ENCODE data around the gene SHISAL1.

DNA sequence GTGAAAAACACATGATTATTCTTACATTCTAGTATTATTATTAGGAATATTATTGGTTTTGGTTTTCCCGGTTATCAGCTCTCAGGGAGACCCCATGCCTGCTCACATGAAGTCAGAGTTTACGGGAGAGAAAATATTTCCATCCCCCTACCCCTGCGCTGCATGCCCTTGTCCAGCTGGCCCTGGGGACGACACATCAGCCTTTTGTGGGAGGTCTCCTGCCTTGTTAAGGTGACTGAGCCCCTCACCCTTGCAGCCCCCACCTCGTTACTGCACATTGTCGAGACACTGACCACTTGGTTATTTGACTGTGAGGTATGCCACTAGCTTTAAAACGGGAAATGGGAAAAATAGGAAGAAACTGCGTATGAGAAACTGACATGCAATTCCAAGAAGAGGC lies 69.0 kb downstream of the SHISAL1 start:
- TF ChIP-seq ARNTL (CRISPR knock-in tag; IDR thresholded peaks at IDR 0.05; ENCODE audit: borderline replicate concordance, low read depth): no peak
- TF ChIP-seq TCF4 (CRISPR knock-in tag; IDR thresholded peaks at IDR 0.05; ENCODE audit: borderline replicate concordance): no peak
- no peak for TF ChIP-seq OSR1 (CRISPR knock-in tag; IDR thresholded peaks at IDR 0.05)
- no peak for TF ChIP-seq PATZ1 (CRISPR knock-in tag; IDR thresholded peaks at IDR 0.05; ENCODE audit: borderline replicate concordance)
- no peak for TF ChIP-seq POU6F1 (CRISPR knock-in tag; IDR thresholded peaks at IDR 0.05; ENCODE audit: borderline replicate concordance, low read depth)
- no peak for TF ChIP-seq BACH2 (CRISPR knock-in tag; IDR thresholded peaks at IDR 0.05; ENCODE audit: borderline replicate concordance)
- TF ChIP-seq ZFP3 (CRISPR knock-in tag; IDR thresholded peaks at IDR 0.05): no peak
- TF ChIP-seq SNAI2 (CRISPR knock-in tag; IDR thresholded peaks at IDR 0.05): no peak
- TF ChIP-seq ESRRG (CRISPR knock-in tag; IDR thresholded peaks at IDR 0.05): no peak
- TF ChIP-seq TOX (CRISPR knock-in tag; IDR thresholded peaks at IDR 0.05; ENCODE audit: borderline replicate concordance): no peak
- no peak for TF ChIP-seq ZNF70 (CRISPR knock-in tag; IDR thresholded peaks at IDR 0.05)
- no peak for TF ChIP-seq CSRNP3 (CRISPR knock-in tag; IDR thresholded peaks at IDR 0.05)
